Activated T-cell treated with anti-CD3 and anti-CD28 coated beads for 1 hour (primary cell): ENCODE results near the gene PELO.
A peak's percentile ranks its signal among the peaks of the same experiment; 100 is the strongest.
"Not testable (repeated sequence)": the region's sequence is repeated elsewhere in the genome, so short reads cannot be mapped to it uniquely, and the experiment has no call there.

ENCODE experiments used
- DNase-seq: peaks from one replicate; pipeline ENCODE4 v3.0.0-alpha.2; 2020; ENCODE audit warnings: low read depth

PELO gene, protein sequence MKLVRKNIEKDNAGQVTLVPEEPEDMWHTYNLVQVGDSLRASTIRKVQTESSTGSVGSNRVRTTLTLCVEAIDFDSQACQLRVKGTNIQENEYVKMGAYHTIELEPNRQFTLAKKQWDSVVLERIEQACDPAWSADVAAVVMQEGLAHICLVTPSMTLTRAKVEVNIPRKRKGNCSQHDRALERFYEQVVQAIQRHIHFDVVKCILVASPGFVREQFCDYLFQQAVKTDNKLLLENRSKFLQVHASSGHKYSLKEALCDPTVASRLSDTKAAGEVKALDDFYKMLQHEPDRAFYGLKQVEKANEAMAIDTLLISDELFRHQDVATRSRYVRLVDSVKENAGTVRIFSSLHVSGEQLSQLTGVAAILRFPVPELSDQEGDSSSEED

DNA sequence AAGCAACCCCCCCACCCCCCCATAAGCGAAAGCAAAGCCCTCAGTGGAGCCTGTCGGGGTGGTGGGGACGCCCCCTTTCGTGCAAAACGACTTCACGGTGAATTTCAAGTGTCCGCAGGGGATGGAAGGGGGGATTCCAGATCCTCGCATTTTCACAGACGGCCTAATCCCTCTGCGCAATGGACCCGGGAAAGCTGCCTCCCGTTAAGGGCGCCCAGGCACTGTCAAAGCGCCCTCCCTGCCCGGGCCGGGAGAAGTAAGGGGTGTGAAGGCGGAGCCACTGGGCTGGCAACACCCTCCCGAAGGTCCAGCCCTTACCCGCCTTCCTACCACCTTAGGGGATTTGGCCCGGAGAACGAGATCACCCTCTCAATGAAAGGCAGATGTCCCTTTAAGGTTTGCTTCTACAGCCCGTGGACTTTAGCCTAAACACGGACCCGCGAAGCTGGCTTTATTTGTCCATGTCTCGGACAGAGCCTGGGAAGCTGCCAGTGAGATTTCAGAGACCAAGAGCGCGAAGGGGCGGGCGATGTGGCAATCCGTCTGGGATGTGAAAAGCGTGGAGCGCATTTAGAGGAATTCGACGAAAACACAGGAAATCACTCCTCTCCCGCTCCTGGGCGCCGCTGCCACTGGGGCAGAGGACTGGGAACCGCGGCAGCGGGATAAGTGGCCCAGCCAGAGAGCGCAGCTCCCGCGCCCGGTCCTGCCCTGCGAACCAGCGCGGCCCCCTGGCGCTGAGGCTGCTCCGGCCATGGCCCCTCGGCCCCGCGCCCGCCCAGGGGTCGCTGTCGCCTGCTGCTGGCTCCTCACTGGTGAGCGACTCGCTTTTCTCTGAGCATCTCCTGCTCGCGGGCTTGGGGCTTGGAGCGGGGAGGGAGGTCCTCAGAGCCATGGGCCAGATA, at the start of gene PELO, which contains the start of gene ITGA1:
Gene PELO, plus strand, starts transcription at position 317 of the 905 bp plus-strand sequence. CDS start 12,479 bp downstream, outside the sequence.
Gene ITGA1, plus strand, starts transcription at position 317 of the 905 bp plus-strand sequence. Its CDS starts 438 bp downstream, at position 755.
- DNase-seq = no peak

DNA sequence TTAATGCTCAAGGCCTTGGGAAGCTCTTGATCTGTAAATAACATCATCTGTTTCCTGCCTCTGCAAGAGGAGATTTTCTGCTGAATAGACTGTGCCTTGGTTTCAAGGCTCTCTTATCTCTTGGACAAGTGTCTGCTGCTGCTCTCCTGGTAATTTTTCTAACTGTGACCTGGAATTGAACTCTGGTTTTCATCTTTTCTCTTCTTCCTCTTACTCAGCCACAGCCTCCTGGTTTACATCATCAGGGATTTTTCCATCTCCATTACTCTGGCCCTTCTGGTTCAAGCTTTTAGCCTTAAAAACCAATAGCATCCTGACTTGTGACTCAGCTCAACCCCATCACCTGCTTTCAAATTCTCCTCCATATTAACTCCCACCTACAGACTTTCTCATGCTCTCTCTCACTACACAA, 49.6 kb upstream of the PELO start:
- no peak for DNase-seq

DNA sequence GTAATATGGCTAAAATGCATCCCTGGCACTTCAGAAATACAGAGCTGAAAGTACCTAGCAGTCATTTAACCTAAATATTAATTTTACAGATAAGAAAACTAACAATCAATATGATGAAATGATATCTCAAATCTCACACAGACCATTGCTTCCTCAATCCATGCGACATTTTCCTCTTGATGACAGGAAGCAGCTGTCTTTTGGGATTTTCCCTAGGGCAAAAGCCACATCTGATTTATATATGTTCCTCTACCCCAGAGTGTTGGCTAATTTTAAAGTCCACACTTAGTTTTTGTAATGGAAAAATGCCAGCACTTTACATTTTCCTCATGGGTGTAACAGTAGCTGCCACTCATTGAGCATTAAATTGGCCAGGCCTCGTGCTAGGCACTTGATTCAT, 47.7 kb upstream of the PELO start:
- no peak for DNase-seq

DNA sequence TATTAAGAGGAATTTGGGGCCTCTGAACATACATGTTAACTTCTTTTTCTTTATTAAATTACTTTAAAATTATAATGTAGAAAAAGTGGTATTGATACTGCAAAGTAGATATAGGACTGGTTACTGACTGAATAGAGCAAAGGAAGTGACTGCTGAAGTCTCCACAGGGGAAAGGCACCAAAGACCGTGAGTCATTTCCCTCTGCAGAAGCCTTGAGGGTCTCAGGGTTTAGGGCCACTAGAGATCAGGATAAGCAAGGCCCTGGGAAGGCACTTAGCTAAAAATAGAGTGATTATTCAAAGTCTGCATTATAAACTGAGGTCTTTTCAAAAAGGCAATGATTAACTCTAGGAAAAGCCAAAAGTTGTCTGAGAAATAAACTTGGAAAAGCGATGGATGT, 44.7 kb upstream of the PELO start:
- no peak for DNase-seq

DNA sequence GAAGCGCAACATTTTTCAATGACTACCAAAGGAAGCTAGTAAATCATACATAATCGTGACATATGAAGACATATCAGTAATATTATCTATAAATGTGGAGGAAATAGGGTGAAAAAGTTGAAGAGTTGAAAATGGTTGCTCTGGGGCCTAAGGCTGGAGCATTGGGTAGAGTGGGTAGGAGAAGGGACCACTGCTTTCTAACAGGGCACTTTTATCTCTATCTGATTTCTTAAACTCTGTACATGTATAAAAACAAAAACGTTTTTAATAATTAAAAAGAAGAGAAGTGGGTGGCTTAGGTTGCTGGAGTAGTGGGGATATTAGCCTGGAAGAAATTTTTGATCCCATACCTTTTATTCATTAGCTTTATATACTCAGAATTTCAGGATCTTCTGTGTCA, 44.2 kb upstream of the PELO start:
- DNase-seq = no peak

DNA sequence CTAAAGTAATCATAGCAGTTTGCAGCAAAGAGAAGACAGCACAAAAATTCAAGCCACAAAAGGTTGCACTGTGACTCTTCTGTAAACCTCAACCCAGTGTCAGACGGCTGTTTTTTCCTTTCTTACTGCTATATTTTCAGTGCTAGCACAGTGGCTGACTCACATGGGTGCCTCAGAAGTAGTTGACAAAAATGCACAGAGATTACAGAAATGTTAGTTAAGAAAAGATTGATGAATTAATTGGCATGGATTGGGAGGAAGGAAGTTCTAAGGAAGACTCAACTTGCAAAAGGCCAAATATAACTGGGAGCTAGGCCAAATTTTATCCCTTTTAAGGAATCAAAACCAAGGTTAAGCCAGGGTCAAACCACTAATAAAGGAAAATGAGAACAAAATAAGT, 43.7 kb upstream of the PELO start:
- peak; percentile 7 for DNase-seq

DNA sequence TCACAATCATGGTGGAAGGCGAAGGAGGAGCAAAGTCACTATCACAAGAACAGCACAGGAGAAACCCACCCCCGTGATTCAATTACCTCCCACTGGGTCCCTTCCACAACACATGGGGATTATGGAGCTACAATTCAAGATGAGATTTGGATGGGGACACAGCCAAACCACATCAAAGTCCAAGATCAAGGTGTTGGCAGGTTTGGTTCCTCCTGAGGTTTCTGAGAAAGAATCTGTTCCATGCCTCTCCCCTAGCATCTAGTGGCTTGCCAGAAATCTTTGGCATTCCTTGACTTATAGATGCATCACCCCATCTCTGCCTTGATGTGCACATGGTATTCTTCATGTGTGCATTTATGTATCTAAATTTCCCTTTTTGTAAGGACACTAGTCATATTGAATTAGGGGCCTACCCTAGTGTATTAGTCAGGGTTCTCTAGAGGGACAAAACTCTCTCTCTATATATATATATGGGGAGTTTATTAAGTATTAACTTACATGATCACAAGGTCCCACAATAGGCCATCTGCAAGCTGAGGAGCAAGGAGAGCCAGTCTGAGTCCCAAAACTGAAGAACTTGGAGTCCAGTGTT, 42.8 kb upstream of the PELO start:
- not testable (repeated sequence) for DNase-seq

DNA sequence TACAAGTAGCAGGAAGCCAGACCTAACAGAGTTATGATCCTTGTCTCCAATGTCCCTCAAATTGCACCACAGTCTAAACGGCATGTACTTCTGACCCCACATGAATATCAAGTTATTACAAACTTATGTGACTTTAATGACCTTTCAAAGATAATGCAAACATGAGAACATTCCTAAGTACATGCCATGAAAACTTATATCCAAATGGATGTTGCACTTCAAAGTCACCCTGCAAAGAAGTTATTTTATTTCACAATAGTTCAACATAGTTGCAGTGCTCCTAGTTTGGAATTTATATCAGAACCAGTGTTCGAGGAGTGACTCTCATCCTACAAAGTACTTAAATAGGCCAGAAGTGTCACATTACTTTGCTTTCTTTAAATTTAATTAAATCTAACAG, 41.2 kb upstream of the PELO start:
- DNase-seq = no peak

DNA sequence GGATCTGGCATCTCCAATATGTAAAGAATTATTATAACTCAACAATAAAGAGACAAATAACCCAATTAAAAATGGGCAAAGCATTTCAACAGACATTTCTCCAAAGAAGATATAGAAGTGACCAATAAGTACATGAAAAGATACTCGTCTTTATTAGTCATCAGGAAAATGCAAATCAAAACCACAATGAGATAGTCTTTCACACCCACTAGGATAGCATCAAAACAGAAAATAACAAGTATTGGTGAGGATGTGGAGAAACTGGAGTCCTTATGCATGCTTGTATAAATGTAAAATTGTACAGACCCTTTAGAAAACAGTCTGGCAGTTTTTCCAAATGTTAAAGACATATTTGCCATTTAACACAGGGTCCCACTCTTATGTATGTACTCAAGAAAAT, 39.1 kb upstream of the PELO start:
- DNase-seq = no peak

DNA sequence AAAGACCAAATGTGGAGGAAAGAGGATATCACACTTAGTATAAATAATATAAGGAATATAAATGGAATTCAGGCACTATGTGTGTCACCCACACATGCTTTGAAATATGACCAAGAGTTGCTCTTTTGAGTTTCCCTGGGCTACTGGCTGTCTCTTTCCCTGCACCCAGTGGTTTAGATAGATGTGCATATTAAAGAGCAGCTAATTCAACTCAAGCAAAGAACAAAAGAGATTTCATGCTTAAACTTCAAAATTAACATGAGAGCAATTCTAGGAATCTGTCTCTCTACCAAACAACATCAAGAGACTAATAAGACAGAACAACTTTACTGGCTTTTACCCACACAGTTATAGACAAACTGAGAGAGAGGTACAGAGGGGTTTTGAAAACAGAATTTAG, 38.0 kb upstream of the PELO start:
- no peak for DNase-seq

DNA sequence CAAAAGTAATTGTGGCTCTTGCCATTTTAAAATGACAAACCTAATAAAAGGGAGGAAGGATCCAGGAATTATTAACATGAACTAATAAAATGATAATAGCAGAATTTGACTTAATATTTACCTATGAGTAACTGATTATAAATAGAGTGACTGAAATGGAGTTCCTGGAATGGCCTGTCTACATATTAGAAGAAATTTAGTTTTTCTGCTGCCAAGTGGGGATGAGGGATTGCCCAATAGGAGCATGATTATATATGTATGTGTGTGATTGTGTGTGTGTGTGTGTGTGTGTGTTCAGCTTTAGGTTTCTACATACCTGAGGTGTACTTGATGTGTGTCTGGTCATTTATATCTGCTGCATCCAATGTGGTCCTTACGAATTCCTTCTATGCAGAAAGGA, 36.6 kb upstream of the PELO start:
- no peak for DNase-seq

DNA sequence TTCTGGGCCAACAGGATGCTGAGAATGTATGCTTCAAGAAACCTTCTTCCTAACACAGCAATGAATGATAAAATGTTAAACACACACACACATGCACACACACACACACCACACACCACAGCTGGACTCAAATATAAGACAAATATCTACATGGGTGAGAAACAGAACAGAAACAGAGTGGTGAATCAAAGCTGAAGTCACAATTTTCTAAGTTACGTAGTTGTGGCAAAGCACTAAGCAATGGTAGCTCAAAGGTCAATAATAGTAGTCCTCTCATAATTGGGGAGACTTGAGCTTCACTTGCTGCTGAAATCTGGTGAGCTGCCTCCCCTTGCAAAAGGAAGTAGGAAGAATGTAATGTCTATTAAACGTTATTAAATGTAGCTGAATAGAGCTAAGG, 33.7 kb upstream of the PELO start:
- DNase-seq = no peak

DNA sequence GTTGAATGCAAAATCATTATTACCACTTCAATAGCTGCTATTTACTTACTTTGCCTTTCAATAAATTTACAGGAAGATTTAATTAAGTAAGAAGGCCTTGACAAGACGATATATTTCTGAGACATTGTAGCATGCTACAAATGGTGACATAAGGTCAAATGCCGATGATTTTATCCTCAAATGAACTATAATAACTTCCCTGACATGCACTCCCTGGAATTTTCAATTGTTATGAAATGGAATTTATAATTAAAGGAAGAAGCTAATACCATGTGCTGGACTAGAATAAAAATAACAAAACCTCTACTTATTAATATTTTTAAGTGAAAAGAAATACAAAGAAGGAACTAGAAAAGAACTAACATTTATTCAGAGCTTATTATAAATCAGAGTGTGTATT, 30.2 kb upstream of the PELO start:
- no peak for DNase-seq

DNA sequence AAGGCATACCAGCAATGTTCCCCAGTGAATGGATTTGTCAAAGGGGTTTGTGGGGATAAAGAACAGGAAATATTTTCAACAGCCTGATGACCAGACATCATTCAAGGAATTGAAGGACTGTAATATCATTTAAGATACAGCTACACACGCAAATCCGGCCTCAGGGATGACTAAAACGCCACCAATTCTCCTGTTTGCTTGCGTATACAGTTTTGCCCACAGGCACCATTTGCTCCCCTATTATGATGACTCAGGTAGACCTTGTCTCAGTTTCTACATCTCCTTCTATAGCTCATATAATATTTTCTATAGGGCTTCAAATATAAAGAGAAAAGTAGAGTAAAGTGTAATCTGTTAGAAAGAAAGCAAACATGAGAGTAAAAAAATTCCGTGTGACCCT, 29.7 kb upstream of the PELO start:
- DNase-seq = no peak

DNA sequence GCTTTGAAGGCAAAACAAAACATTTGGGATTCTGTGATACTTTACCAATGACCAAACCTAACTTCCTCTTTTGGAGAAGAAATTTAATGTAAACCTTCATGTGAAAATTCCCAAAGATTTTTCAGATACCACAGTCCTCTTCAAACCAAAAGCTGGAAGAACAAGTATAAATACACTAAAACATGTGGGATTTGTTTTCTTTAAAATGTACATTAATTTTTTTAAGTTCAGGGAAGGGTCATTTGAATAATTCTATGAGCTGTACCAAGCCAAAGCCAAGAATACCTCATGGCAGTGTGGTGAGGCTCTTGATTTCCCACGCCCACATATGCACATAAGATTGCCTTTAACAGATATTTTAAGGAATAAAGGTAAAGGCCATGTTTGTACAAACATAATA, 28.4 kb upstream of the PELO start:
- no peak for DNase-seq

DNA sequence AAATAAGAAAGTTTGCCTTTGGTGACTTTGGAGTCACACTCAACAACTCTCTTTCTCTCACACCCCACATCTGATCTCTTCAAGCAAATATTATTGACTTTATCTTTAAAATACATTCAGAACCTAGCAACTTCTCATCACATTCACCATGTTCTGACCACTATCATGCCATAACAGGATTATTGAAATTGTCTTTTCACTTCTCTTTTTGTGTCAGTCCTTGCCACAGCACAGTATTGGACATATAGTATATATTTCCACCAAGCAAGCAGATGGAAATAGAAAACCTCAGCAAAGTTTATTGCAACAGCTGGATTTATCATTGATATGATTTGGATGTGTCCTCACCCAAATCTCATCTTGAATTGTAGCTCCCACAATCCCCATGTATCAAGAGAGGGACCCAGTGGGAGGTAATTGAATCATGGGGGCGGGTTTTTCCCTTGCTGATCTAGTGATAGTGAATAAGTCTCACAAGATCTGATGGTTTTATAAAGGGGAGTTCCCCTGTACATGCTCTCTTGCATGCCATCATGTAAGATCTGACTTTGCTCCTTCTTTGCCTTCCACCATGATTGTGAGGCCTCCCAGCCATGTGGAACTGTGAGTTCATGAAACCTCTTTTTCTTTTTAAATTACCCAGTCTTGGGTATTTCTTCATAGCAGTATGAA, 26.9 kb upstream of the PELO start:
- DNase-seq = no peak

DNA sequence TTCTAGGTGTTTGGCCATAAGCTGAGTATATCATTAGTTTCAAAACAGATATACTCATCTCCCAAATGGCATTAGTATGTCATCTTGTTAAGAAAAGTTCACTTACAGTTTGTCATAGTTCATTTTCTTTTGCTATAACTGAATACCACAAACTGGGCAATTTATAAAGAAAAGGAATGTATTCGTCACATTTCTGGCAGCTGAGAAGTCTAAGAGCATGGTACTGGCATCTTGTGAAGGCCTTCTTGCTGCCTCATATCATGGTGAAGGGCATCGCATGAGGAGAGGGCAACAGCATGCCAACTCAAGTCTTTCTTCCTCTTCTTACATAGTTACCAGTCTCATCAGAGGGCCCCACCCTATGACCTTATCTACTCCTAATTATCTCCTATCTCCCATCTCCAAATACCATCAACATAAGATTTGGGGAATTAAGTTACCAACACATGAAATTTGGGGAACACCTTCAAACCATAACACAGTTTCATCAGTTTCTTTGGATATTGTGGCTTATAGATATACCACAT, 20.4 kb upstream of the PELO start:
- no peak for DNase-seq

DNA sequence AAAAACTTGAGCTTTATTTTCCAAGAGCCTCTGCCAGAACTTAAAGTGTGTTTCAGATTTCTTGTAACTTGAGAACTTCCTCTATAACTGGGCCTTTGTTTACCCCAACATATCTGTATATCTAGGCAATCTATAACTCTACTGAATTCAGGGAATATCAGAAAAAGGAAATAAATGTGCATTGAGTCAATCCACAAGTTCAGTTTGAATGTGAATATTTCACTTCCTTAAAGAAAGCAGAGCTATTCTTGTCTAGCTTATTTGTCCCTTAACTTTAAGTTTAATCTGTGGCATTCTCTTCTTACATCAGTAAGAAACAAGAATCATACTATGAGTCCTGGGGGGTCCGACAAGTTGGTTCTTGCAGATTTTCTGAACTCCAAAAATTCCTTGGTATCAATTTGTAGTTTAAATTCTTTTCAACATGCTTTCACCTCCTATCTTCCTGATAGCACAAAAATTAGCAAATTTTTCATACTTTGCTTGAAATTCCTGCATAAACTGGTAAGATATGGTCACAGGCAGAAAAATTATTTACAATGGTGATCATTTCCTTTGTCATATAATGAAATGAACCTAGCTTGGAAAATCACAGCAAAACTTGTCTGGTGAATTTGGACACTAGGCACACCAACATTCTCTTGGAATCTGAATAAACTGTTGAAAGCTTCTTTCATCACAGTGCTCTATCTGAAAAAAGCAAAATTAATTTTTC, 19.8 kb upstream of the PELO start:
- no peak for DNase-seq

DNA sequence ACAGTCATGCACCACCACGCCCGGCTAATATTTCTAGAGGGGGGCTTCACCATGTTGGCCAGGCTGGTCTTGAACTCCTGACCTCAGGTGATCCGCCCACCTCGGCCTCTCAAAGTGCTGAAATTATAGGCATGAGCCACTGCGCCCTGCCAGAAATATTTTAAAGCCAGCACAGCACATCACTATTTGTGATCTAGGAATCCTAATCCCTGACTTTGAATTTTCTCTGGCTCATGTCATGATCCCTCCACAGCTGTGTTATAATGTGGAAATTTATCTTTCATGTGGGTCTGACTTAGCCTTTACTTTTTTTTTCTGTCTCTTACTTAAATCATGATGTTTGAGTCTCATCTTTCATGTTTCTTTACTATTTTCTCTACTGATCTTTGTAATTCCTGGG, 18.7 kb upstream of the PELO start:
- DNase-seq = no peak

DNA sequence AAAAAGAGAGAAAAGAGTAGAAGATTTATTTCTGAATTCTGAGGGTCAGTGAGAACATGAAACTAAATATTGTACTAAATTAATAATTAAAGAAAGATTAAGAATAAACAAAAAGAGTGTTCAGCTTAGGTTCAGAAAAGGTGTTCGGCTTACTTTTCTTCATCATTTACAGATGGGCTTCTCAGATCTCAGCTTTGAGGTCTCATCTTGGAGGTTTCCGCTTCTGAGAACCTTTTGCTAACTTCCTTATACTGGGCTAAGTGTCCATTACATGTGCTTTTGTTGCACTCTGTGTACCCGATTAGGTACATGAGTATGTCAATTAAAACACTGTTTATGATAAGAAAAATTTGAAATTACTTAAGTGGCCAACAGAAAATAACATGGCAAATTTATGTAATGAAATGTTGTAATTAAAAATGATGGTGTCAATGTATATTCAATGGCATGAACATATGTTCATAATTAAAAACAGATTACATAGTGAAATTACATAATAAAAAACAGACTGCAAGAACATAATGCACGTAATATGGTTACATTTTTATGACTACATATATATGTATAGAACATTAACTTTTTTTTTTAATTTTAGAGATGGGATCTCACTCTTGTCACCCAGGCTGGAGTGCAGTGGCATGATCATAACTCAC, 17.3 kb upstream of the PELO start:
- DNase-seq = no peak
